OCI-LY1 (cell line): Measurements from ENCODE around the gene MMP27.

Source experiments
- CTCF ChIP-seq: fragments of 200-600 bp; sonication (generic), shearing (Covaris generic); IDR thresholded peaks from 2 replicates; pipeline ENCODE4 v1.5.1; 2017; ENCODE audit warnings: mild to moderate bottlenecking, antibody characterized with exemption, low read length, moderate library complexity, mixed read lengths
- EZH2 ChIP-seq: fragments of 200-600 bp; sonication (generic), shearing (Covaris generic); IDR thresholded peaks from 2 replicates; pipeline ENCODE4 v1.8.0; 2017; ENCODE audit warnings: borderline replicate concordance, mixed run types, mild to moderate bottlenecking, antibody characterized with exemption, low read length, moderate library complexity, mixed read lengths

DNA sequence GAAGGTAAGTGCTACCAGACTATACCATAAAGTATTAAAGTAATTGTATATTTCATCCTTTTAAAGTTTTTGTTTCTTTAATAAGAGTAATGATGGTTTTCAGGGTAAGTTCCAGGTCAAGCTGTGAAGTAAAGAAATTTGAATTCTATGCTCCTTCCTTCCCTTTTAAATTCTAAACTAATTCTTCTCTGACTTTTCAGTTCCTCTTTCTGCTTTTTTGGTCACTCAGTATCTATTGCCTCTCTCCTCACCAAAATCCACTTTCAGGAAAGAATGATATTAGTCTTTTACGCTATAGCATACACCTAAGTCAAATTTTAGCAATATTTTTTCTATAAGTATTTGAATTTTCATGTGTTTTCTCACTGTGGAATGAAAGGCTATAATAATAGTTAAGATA, 11.0 kb upstream of the MMP27 start:
- TF ChIP-seq CTCF (no peak), EZH2 (no peak)
